Common myeloid progenitor, CD34-positive (primary cell): ENCODE data around the gene KCND1.

Experiments
- CTCF ChIA-PET: fragments of 350-600 bp; sonication (Branson Sonifier 250); formaldehyde crosslinking; loops from one replicate; lab custom pipeline; 2021; ENCODE audit warnings: antibody characterized with exemption; lab: Charles Lee
- POLR2A ChIA-PET: fragments of 350-600 bp; sonication (Branson Sonifier 250); formaldehyde crosslinking; loops from one replicate; lab custom pipeline; 2021; ENCODE audit warnings: antibody characterized with exemption; lab: Charles Lee
- DNase-seq, 3 donors: peaks; one replicate each; pipeline versions ENCODE4 v3.0.0 to v3.0.0-alpha.2; 2013
- H3K27ac ChIP-seq, 2 experiments: 1 replicate in 1 of 2; 2 replicates in 1 of 2; pipeline ENCODE4 v1.7.0; 2013; ENCODE audit warnings: inconsistent platforms in 2 of 2, low read length in 2 of 2, mild to moderate bottlenecking in 2 of 2, low read depth in 1 of 2, moderate library complexity in 1 of 2; ENCODE audit not compliant: severe bottlenecking in 2 of 2, insufficient read depth in 1 of 2, poor library complexity in 1 of 2
- H3K27me3 ChIP-seq, 5 experiments: replicated peaks in 2 of 5; 1 replicate in 3 of 5; 2 replicates in 2 of 5; pipeline versions ENCODE4 v1.6.1 to v1.7.0; 2013; ENCODE audit warnings: low read length in 4 of 5, mild to moderate bottlenecking in 2 of 5, moderate library complexity in 2 of 5, inconsistent platforms in 1 of 5; ENCODE audit not compliant: insufficient read depth in 5 of 5, control insufficient read depth in 4 of 5
- H3K36me3 ChIP-seq, 4 experiments: 1 replicate in 2 of 4; 2 replicates in 2 of 4; pipeline versions ENCODE4 v1.6.1 to v1.7.0; 2013; ENCODE audit warnings: low read length in 3 of 4, control low read depth in 1 of 4, mild to moderate bottlenecking in 1 of 4; ENCODE audit not compliant: control insufficient read depth in 4 of 4, insufficient read depth in 4 of 4
- H3K4me1 ChIP-seq, 4 experiments: 1 replicate in 3 of 4; 2 replicates in 1 of 4; pipeline versions ENCODE4 v1.6.1 to v1.7.1; 2013; ENCODE audit warnings: low read length in 3 of 4, mild to moderate bottlenecking in 3 of 4, control low read depth in 1 of 4, inconsistent platforms in 1 of 4, moderate library complexity in 1 of 4; ENCODE audit not compliant: control insufficient read depth in 4 of 4, insufficient read depth in 4 of 4; ENCODE audit errors: control extremely low read depth in 1 of 4
- H3K4me3 ChIP-seq, 7 experiments: 1 replicate in 4 of 7; 2 replicates in 3 of 7; pipeline versions ENCODE4 v1.5.1 to v1.7.0; 2013; ENCODE audit warnings: mild to moderate bottlenecking in 7 of 7, low read length in 6 of 7, moderate library complexity in 6 of 7, inconsistent platforms in 2 of 7, low read depth in 2 of 7, control low read depth in 1 of 7; ENCODE audit not compliant: insufficient read depth in 4 of 7, control insufficient read depth in 1 of 7; ENCODE audit errors: extremely low read depth in 1 of 7
- H3K9me3 ChIP-seq, 5 experiments: 1 replicate in 4 of 5; 2 replicates in 1 of 5; pipeline versions ENCODE4 v1.6.1 to v1.7.1; 2013; ENCODE audit warnings: low read length in 4 of 5, mild to moderate bottlenecking in 2 of 5, inconsistent platforms in 1 of 5, low read depth in 1 of 5, moderate library complexity in 1 of 5; ENCODE audit not compliant: control insufficient read depth in 4 of 5, insufficient read depth in 2 of 5; ENCODE audit errors: control extremely low read depth in 1 of 5
- WGBS: methylation state at CpG from one replicate; pipeline ENCODE4 v1.1.5; 2013; ENCODE audit not compliant: insufficient coverage; 5-methylcytosine and 5-hydroxymethylcytosine counted together

KCND1 gene

GRCh38 chrX:48968377-48968776 is 3.3 kb downstream of the KCND1 start:
- POLR2A ChIA-PET = no interaction called here
- no peak overlapping the region for H3K27ac ChIP-seq
- CTCF ChIA-PET = interaction anchor here (1.4 kb wide), 1 partner anchor 10 kb away, joined by 4 read pairs; no protein-coding TSS in a partner anchor
- peaks cover 0 to 18% (median 12%) of the 10 kb centered on the region in 4 experiments for H3K4me1 ChIP-seq
- WGBS = no CpG with 5 or more reads among the region's 1 CpG
- H3K4me3 ChIP-seq = no peak overlapping the region
- H3K36me3 ChIP-seq = peaks cover 0 to 6% (median 0%) of the 10 kb centered on the region in 4 experiments
- DNase-seq = no peak
- no peaks in the 10 kb centered on the region for H3K9me3 ChIP-seq
- H3K27me3 ChIP-seq = no peaks in the 10 kb centered on the region

- WGBS = 86% methylated on average over 13 of the region's 15 CpGs
- H3K27ac ChIP-seq = no peak overlapping the region
- H3K4me1 ChIP-seq = peaks cover 0 to 16% (median 12%) of the 10 kb centered on the region in 4 experiments
- ChIA-PET CTCF (interaction anchor here (0.6 kb wide), 1 partner anchor 83 kb away, joined by 3 read pairs; no protein-coding TSS in a partner anchor), POLR2A (no interaction called here)
- no peak for DNase-seq
- no peaks in the 10 kb centered on the region for H3K27me3 ChIP-seq
- peaks cover 0 to 3% (median 0%) of the 10 kb centered on the region in 4 experiments for H3K36me3 ChIP-seq
- H3K4me3 ChIP-seq = no peak overlapping the region
- no peaks in the 10 kb centered on the region for H3K9me3 ChIP-seq
These were observed 4.7 kb downstream of the KCND1 start for GRCh38 chrX:48966796-48967579.

DNA sequence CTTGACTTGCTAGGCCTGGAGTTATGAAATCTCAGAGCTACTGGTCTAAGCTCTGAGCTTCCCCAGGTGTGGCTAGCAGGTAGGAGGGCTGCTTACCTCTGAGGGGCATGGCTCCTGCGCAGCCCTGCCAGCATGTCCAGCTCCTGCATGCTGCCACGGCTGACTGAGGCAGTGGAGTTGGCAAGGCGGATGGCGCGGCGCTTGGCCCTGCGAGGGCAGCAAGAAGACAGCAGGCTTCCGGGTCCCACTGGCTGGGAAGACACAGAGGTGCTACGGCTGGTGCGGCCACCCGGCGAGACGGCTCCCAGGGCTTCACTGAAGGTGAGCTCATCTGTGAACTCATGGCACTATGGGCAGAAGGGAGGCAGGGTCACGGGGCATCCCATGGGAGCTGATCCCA is 5.7 kb downstream of the KCND1 start:
- no peak for DNase-seq
- ChIA-PET CTCF (no interaction called here), POLR2A (no interaction called here)
- H3K4me3 ChIP-seq = no peak overlapping the region
- 95% methylated on average over 14 of the region's 14 CpGs for WGBS
- H3K4me1 ChIP-seq = peaks cover 0 to 19% (median 10%) of the 10 kb centered on the region in 4 experiments
- H3K36me3 ChIP-seq = peaks cover 0 to 3% (median 0%) of the 10 kb centered on the region in 4 experiments
- H3K27ac ChIP-seq = no peak overlapping the region
- H3K9me3 ChIP-seq = no peaks in the 10 kb centered on the region
- H3K27me3 ChIP-seq = no peaks in the 10 kb centered on the region

GRCh38 chrX:48961585-48962091 is 10.0 kb downstream of the KCND1 start:
- H3K9me3 ChIP-seq = peaks cover 0 to 2% (median 0%) of the 10 kb centered on the region in 5 experiments
- peaks cover 0 to 3% (median 0%) of the 10 kb centered on the region in 4 experiments for H3K36me3 ChIP-seq
- ChIA-PET CTCF (interaction anchor here (1.0 to 1.7 kb wide), 2 partner anchors 10 to 15 kb away, joined by 6 to 12 read pairs; partner anchors contain the start of gene KCND1), POLR2A (interaction anchor here (1.4 kb wide), 1 partner anchor 10 kb away, joined by 6 read pairs; the partner anchor contains the start of gene KCND1)
- peaks cover 13 to 32% (median 18%) of the 10 kb centered on the region in 4 experiments for H3K4me1 ChIP-seq
- no peaks in the 10 kb centered on the region for H3K27me3 ChIP-seq
- peak; percentile 71 to 83 (median 78) for DNase-seq
- peak overlapping the region in 2 of 7 experiments; percentile 7 to 19 for H3K4me3 ChIP-seq
- H3K27ac ChIP-seq = peak overlapping the region; percentile 17 to 65
- 30% methylated on average over 3 of the region's 5 CpGs for WGBS

GRCh38 chrX:48960291-48960690 is 11.4 kb downstream of the KCND1 start:
- Histone ChIP-seq H3K4me1 (peaks cover 18 to 46% (median 25%) of the 10 kb centered on the region in 4 experiments), H3K27me3 (no peaks in the 10 kb centered on the region), H3K4me3 (no peak overlapping the region), H3K27ac (no peak overlapping the region), H3K9me3 (peaks cover 0 to 2% (median 0%) of the 10 kb centered on the region in 5 experiments), H3K36me3 (peaks cover 0 to 6% (median 1%) of the 10 kb centered on the region in 4 experiments)
- no peak for DNase-seq
- POLR2A ChIA-PET = no interaction called here
- CTCF ChIA-PET = interaction anchor here (1.4 kb wide), 1 partner anchor 12 kb away, joined by 4 read pairs; the partner anchor contains the start of gene KCND1
- 75% methylated on average over 2 of the region's 2 CpGs for WGBS

DNA sequence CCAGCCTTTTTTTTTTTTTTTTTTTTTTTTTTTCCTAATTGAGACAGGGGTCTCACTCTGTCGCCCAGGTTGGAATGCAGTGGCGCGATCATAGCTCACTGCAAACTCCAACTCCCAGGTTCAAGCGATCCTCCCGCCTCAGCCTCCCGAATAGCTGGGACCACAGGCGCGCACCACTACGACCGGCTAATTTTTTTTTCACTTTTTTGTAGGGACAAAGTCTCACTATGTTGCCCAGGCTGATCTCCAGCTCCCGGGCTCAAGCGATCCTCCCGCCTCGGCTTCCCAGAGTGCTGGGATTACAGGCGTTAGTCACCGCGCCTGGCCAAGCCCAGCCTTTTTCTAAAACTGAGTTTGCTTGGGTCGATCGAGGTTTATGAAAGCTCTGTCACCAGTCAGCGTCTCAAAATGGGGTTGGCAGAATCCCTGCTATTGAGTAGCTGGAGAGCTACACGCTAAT is 13.0 kb downstream of the KCND1 start:
- Histone ChIP-seq H3K4me3 (peak overlapping the region; percentile 43 to 81 (median 71)), H3K36me3 (peaks cover 0 to 15% (median 5%) of the 10 kb centered on the region in 4 experiments), H3K9me3 (peaks cover 0 to 2% (median 0%) of the 10 kb centered on the region in 5 experiments), H3K27ac (peak overlapping the region; percentile 95 to 98), H3K27me3 (no peaks in the 10 kb centered on the region), H3K4me1 (peaks cover 18 to 56% (median 27%) of the 10 kb centered on the region in 4 experiments)
- DNase-seq = peak in 2 of 3 donors; percentile 33 to 37
- WGBS = 49% methylated on average over 18 of the region's 21 CpGs
- CTCF ChIA-PET = interaction anchor here (1.0 to 2.0 kb wide), 6 partner anchors 10 to 85 kb away, joined by 3 to 9 read pairs (median 4); partner anchors contain the start of gene KCND1
- POLR2A ChIA-PET = interaction anchor here (0.7 to 1.3 kb wide), 6 partner anchors 14 to 208 kb away, joined by 3 to 10 read pairs (median 4); partner anchors contain the start of genes KCND1 and TFE3
